ENCODE measurements around the gene FGG. TPM values are rescaled to one million over a fixed set of nuclear protein-coding genes. Genes with fewer than 3 reads are reported as not detected.

FGG gene
- total and polyA plus RNA-seq, 2 of the 13 experiments (the other 11 are each of a cell fraction or from before 2014, with no cell fraction given): 1,037 to 2,423 TPM

DNA sequence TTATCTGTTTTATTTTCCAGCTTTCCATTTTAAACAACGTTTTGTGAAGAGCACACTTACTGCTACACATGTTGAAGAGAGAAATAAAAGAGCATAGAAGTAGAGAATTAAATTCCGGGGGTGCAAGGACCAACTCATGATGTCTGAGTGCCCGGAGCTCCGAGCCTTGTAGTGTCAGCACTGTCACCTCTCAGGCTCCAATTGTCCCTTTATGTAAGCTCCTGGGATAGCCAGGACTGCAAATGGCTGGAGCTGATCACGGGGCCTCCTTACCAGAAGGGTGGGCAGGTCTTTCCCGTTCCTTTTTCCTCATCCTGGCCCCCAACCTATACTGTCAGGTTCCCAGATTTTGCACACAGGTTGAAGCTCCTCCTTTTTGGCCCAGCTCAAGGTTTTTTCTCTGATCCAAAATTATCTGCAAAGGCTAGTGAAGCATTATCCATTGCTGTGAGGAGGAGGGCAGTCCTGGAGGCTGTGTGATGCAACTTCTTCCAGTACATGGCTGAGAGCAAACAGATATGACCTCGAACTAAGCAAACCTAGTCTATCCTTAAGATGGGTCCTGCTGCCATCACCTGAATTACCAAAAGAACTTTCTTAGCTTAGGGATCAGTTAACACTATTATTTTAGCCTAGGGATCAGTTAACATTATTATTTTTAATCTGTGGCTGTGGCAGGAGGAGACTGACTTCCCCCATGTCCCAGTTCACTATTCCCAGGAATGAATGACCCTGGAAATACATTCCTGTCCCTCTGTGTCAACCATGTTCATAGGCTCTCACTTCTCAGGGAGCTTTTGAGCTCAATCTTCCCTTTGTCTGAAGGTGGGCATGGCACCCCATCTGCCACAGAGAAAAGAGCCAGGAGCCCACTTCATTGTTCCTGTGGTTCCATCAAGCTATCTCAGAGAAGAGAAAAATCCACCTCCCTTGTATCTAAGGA is at the start of gene FGG (continued):
- TF ChIP-seq, protein P1, sequence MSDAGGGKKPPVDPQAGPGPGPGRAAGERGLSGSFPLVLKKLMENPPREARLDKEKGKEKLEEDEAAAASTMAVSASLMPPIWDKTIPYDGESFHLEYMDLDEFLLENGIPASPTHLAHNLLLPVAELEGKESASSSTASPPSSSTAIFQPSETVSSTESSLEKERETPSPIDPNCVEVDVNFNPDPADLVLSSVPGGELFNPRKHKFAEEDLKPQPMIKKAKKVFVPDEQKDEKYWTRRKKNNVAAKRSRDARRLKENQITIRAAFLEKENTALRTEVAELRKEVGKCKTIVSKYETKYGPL (CRISPR knock-in tag; IDR thresholded peaks at IDR 0.05): peak; percentile 25; the same call in 1 of the 2 replicates
- TF ChIP-seq, protein P2, sequence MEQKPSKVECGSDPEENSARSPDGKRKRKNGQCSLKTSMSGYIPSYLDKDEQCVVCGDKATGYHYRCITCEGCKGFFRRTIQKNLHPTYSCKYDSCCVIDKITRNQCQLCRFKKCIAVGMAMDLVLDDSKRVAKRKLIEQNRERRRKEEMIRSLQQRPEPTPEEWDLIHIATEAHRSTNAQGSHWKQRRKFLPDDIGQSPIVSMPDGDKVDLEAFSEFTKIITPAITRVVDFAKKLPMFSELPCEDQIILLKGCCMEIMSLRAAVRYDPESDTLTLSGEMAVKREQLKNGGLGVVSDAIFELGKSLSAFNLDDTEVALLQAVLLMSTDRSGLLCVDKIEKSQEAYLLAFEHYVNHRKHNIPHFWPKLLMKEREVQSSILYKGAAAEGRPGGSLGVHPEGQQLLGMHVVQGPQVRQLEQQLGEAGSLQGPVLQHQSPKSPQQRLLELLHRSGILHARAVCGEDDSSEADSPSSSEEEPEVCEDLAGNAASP (CRISPR knock-in tag; IDR thresholded peaks at IDR 0.05; ENCODE audit: borderline replicate concordance): peak; percentile 89; the same call in 1 of the 2 replicates
- no peak for TF ChIP-seq THYN1 (CRISPR knock-in tag; IDR thresholded peaks at IDR 0.05; ENCODE audit: borderline replicate concordance, low read depth)
- TF ChIP-seq NCOA1 (CRISPR knock-in tag; IDR thresholded peaks at IDR 0.05): no peak
- peak; percentile 59 for TF ChIP-seq MED1 (CRISPR knock-in tag; IDR thresholded peaks at IDR 0.05)
- TF ChIP-seq NFKBIZ (CRISPR knock-in tag; IDR thresholded peaks at IDR 0.05): peak; percentile 64; the same call in 1 of the 2 replicates
- TF ChIP-seq, protein P3, sequence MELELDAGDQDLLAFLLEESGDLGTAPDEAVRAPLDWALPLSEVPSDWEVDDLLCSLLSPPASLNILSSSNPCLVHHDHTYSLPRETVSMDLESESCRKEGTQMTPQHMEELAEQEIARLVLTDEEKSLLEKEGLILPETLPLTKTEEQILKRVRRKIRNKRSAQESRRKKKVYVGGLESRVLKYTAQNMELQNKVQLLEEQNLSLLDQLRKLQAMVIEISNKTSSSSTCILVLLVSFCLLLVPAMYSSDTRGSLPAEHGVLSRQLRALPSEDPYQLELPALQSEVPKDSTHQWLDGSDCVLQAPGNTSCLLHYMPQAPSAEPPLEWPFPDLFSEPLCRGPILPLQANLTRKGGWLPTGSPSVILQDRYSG (CRISPR knock-in tag; IDR thresholded peaks at IDR 0.05): no peak
- TF ChIP-seq MLLT10 (CRISPR knock-in tag; IDR thresholded peaks at IDR 0.05): peak; percentile 60; the same call in 1 of the 2 replicates
- TF ChIP-seq KAT7 (CRISPR knock-in tag; IDR thresholded peaks at IDR 0.05; ENCODE audit: borderline replicate concordance): peak; percentile 46; the same call in 1 of the 2 replicates
- no peak for TF ChIP-seq SNAI1 (CRISPR knock-in tag; IDR thresholded peaks at IDR 0.05; ENCODE audit: borderline replicate concordance)
- TF ChIP-seq ZNF24 (IDR thresholded peaks at IDR 0.05): peak; percentile 76
- no peak for TF ChIP-seq GTF3A (CRISPR knock-in tag; conservative IDR thresholded peaks at IDR 0.05)
- TF ChIP-seq, protein P4, sequence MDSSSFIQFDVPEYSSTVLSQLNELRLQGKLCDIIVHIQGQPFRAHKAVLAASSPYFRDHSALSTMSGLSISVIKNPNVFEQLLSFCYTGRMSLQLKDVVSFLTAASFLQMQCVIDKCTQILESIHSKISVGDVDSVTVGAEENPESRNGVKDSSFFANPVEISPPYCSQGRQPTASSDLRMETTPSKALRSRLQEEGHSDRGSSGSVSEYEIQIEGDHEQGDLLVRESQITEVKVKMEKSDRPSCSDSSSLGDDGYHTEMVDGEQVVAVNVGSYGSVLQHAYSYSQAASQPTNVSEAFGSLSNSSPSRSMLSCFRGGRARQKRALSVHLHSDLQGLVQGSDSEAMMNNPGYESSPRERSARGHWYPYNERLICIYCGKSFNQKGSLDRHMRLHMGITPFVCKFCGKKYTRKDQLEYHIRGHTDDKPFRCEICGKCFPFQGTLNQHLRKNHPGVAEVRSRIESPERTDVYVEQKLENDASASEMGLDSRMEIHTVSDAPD (CRISPR knock-in tag; IDR thresholded peaks at IDR 0.05): no peak
- TF ChIP-seq, protein P5, sequence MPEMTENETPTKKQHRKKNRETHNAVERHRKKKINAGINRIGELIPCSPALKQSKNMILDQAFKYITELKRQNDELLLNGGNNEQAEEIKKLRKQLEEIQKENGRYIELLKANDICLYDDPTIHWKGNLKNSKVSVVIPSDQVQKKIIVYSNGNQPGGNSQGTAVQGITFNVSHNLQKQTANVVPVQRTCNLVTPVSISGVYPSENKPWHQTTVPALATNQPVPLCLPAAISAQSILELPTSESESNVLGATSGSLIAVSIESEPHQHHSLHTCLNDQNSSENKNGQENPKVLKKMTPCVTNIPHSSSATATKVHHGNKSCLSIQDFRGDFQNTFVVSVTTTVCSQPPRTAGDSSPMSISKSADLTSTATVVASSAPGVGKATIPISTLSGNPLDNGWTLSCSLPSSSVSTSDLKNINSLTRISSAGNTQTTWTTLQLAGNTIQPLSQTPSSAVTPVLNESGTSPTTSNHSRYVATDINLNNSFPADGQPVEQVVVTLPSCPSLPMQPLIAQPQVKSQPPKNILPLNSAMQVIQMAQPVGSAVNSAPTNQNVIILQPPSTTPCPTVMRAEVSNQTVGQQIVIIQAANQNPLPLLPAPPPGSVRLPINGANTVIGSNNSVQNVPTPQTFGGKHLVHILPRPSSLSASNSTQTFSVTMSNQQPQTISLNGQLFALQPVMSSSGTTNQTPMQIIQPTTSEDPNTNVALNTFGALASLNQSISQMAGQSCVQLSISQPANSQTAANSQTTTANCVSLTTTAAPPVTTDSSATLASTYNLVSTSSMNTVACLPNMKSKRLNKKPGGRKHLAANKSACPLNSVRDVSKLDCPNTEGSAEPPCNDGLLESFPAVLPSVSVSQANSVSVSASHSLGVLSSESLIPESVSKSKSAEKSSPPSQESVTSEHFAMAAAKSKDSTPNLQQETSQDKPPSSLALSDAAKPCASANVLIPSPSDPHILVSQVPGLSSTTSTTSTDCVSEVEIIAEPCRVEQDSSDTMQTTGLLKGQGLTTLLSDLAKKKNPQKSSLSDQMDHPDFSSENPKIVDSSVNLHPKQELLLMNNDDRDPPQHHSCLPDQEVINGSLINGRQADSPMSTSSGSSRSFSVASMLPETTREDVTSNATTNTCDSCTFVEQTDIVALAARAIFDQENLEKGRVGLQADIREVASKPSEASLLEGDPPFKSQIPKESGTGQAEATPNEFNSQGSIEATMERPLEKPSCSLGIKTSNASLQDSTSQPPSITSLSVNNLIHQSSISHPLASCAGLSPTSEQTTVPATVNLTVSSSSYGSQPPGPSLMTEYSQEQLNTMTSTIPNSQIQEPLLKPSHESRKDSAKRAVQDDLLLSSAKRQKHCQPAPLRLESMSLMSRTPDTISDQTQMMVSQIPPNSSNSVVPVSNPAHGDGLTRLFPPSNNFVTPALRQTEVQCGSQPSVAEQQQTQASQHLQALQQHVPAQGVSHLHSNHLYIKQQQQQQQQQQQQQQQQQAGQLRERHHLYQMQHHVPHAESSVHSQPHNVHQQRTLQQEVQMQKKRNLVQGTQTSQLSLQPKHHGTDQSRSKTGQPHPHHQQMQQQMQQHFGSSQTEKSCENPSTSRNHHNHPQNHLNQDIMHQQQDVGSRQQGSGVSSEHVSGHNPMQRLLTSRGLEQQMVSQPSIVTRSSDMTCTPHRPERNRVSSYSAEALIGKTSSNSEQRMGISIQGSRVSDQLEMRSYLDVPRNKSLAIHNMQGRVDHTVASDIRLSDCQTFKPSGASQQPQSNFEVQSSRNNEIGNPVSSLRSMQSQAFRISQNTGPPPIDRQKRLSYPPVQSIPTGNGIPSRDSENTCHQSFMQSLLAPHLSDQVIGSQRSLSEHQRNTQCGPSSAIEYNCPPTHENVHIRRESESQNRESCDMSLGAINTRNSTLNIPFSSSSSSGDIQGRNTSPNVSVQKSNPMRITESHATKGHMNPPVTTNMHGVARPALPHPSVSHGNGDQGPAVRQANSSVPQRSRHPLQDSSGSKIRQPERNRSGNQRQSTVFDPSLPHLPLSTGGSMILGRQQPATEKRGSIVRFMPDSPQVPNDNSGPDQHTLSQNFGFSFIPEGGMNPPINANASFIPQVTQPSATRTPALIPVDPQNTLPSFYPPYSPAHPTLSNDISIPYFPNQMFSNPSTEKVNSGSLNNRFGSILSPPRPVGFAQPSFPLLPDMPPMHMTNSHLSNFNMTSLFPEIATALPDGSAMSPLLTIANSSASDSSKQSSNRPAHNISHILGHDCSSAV (CRISPR knock-in tag; IDR thresholded peaks at IDR 0.05; ENCODE audit: borderline replicate concordance): no peak
- no peak; the same call in 1 of the 2 replicates for TF ChIP-seq ZNF614 (CRISPR knock-in tag; IDR thresholded peaks at IDR 0.05; ENCODE audit: borderline replicate concordance)

All from HepG2 (cell line).